Uterus (tissue), 2 donors: Measurements from ENCODE around the gene HOTAIR.

Source experiments
- POLR2A ChIP-seq, 2 donors: fragments of 450-650 bp; IDR thresholded peaks; one replicate each; pipeline ENCODE4 v1.6.1; 2016; ENCODE audit warnings: antibody characterized with exemption in 2 of 2, mild to moderate bottlenecking in 1 of 2, moderate library complexity in 1 of 2
- TF ChIP-seq, protein P1 (sequence below), 4 experiments: fragments of 200-600 bp in 2 of 4; fragments of 450-650 bp in 2 of 4; sonication (generic) in 2 of 4; IDR thresholded peaks; one replicate each; pipeline ENCODE4 v1.5.1; 2016 to 2019; ENCODE audit warnings: antibody characterized with exemption in 4 of 4, mild to moderate bottlenecking in 2 of 4, moderate library complexity in 1 of 4

GRCh38 chr12:53960187-53961024 is 14.3 kb downstream of the HOTAIR start:
- TF ChIP-seq POLR2A (IDR thresholded peaks at IDR 0.05), result no peak
- TF ChIP-seq, protein P1, sequence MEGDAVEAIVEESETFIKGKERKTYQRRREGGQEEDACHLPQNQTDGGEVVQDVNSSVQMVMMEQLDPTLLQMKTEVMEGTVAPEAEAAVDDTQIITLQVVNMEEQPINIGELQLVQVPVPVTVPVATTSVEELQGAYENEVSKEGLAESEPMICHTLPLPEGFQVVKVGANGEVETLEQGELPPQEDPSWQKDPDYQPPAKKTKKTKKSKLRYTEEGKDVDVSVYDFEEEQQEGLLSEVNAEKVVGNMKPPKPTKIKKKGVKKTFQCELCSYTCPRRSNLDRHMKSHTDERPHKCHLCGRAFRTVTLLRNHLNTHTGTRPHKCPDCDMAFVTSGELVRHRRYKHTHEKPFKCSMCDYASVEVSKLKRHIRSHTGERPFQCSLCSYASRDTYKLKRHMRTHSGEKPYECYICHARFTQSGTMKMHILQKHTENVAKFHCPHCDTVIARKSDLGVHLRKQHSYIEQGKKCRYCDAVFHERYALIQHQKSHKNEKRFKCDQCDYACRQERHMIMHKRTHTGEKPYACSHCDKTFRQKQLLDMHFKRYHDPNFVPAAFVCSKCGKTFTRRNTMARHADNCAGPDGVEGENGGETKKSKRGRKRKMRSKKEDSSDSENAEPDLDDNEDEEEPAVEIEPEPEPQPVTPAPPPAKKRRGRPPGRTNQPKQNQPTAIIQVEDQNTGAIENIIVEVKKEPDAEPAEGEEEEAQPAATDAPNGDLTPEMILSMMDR (IDR thresholded peaks at IDR 0.05), result no peak
